ENCODE data around the gene NFILZ.
"Not testable (repeated sequence)": the region's sequence is repeated elsewhere in the genome, so short reads cannot be mapped to it uniquely, and the experiment has no call there.

Gene NFILZ

DNA sequence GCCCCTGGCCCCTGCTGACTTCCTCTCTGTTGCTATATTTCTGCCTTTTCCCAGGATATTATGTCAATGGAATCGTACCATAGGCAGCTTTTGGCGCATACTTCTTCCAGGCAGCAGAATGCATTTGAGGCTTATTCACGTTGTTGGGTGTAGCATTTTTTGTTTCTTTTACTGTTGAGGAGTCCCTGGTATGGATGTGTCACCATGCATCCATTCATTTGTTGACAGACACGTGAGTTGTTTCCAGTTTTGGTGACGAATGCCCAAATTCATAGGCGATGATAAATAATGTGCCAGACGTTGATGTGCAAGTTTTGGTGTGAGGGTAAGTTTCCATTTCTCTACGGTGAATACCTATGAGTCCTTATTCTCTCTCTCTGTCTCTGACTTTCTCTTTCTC, 5.0 kb downstream of the NFILZ start:
- Histone ChIP-seq H3K27ac (ENCODE audit: extremely low read depth, low read depth, low read length) (no peak overlapping the region), H3K36me3 (ENCODE audit: control insufficient read depth in 2 of 2, insufficient read depth in 1 of 2, low read length in 2 of 2) (no peaks in the 10 kb centered on the region), H3K4me1 (ENCODE audit: control insufficient read depth, insufficient read depth, low read length) (0 out of 2 replicates have a peak, but pooled peaks cover 2% of the 10 kb centered on the region), H3K4me3 (ENCODE audit: low read depth, low read length) (no peak overlapping the region), H3K9me3 (ENCODE audit: control insufficient read depth, insufficient read depth, low read depth, low read length) (no peaks in the 10 kb centered on the region)
- CTCF ChIA-PET, result interaction anchor here (0.6 to 2.1 kb wide), 3 partner anchors 13 to 107 kb away, joined by 3 to 6 read pairs (median 4); no protein-coding TSS in a partner anchor
- TF ChIP-seq, protein P1, sequence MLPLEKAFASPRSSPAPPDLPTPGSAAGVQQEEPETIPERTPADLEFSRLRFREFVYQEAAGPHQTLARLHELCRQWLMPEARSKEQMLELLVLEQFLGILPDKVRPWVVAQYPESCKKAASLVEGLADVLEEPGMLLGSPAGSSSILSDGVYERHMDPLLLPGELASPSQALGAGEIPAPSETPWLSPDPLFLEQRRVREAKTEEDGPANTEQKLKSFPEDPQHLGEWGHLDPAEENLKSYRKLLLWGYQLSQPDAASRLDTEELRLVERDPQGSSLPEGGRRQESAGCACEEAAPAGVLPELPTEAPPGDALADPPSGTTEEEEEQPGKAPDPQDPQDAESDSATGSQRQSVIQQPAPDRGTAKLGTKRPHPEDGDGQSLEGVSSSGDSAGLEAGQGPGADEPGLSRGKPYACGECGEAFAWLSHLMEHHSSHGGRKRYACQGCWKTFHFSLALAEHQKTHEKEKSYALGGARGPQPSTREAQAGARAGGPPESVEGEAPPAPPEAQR (tag by site-specific recombination; IDR thresholded peaks at IDR 0.05), result no peak
- no peak for TF ChIP-seq ZBTB8A (tag by site-specific recombination; IDR thresholded peaks at IDR 0.05)
- TF ChIP-seq ZNF830 (tag by site-specific recombination; IDR thresholded peaks at IDR 0.05; ENCODE audit: low read depth), result no peak
- TF ChIP-seq ZNF629 (tag by site-specific recombination; IDR thresholded peaks at IDR 0.05), result no peak
- no peak for TF ChIP-seq ZNF513 (tag by site-specific recombination; IDR thresholded peaks at IDR 0.05)
- no peak for TF ChIP-seq ZNF211 (tag by site-specific recombination; IDR thresholded peaks at IDR 0.05; ENCODE audit: low read depth)
- TF ChIP-seq ZNF514 (tag by site-specific recombination; IDR thresholded peaks at IDR 0.05), result no peak
- TF ChIP-seq ZNF639 (tag by site-specific recombination; IDR thresholded peaks at IDR 0.05), result no peak
- no peak for TF ChIP-seq ZNF404 (tag by site-specific recombination; IDR thresholded peaks at IDR 0.05)
- no peak for TF ChIP-seq ZNF518A (tag by site-specific recombination; conservative IDR thresholded peaks at IDR 0.05; ENCODE audit: low read depth)
- no peak for TF ChIP-seq REST (tag by site-specific recombination; IDR thresholded peaks at IDR 0.05)
- TF ChIP-seq ZBTB1 (tag by site-specific recombination; IDR thresholded peaks at IDR 0.05), result no peak
- TF ChIP-seq ZNF311 (tag by site-specific recombination; IDR thresholded peaks at IDR 0.05; ENCODE audit: borderline replicate concordance), result no peak
- POLR2A ChIA-PET, result interaction anchor here (0.6 kb wide), 1 partner anchor 9 kb away, joined by 5 read pairs; no protein-coding TSS in a partner anchor

DNA sequence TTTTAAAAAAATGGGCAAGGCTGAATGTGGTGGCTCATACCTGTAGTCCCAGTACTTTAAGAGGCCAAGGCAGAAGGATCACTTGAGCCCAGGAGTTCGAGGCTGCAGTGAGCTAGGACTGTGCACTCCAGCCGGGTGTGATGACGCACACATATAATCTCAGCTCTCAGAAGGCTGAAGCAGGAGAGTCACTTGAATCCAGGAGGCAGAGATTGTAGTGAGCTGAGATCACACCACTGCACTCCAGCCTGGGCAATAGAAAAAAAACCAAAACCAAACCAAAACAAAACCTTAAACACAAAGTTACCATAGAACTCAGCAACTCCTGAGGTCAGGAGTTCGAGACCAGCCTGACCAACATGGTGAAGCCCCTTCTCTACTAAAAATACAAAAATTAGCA, 6.6 kb downstream of the NFILZ start:
- H3K27ac ChIP-seq (ENCODE audit: extremely low read depth, low read depth, low read length); H3K4me3 ChIP-seq (ENCODE audit: low read depth, low read length); H3K4me1 ChIP-seq (ENCODE audit: control insufficient read depth, insufficient read depth, low read length); H3K36me3 ChIP-seq (ENCODE audit: control insufficient read depth in 2 of 2, insufficient read depth in 1 of 2, low read length in 2 of 2); POLR2A ChIA-PET; CTCF ChIA-PET; H3K9me3 ChIP-seq (ENCODE audit: control insufficient read depth, insufficient read depth, low read depth, low read length): not testable (repeated sequence)

All from HEK293 (cell line).